Naive thymus-derived CD4-positive, alpha-beta T cell (primary cell): ENCODE results near the gene MARCHF7. TPM values are rescaled to one million over a fixed set of nuclear protein-coding genes. Genes with fewer than 3 reads are reported as not detected.

Source experiments
- ATAC-seq: fragments of 150-1000 bp; cut with Tn5 transposase; 2 replicates; pipeline ENCODE4 v1.10.0; 2021; ENCODE audit warnings: mild to moderate bottlenecking, moderate library complexity
- CTCF ChIA-PET: fragments of 350-600 bp; sonication (Branson Sonifier 250); formaldehyde crosslinking; loops from one replicate; lab custom pipeline; 2021; ENCODE audit warnings: antibody characterized with exemption; lab: Charles Lee
- POLR2A ChIA-PET: fragments of 350-600 bp; sonication (Branson Sonifier 250); formaldehyde crosslinking; loops from one replicate; lab custom pipeline; 2021; ENCODE audit warnings: antibody characterized with exemption, inconsistent platforms; lab: Charles Lee
- DNase-seq, 9 donors: peaks; one replicate each; pipeline versions ENCODE4 v3.0.0 to v3.0.0-alpha.2; 2020 to 2022; ENCODE audit warnings: mixed read lengths in 1 of 9
- H3K27ac ChIP-seq: one replicate; pipeline ENCODE4 v1.7.0; 2013; ENCODE audit warnings: mild to moderate bottlenecking, low read depth, low read length, moderate library complexity
- H3K27me3 ChIP-seq, 2 donors: one replicate each; pipeline ENCODE4 v1.7.0; 2013; ENCODE audit warnings: low read length in 2 of 2, mild to moderate bottlenecking in 2 of 2, moderate library complexity in 2 of 2; ENCODE audit not compliant: control insufficient read depth in 2 of 2, insufficient read depth in 2 of 2
- H3K36me3 ChIP-seq, 3 experiments: 1 replicate in 2 of 3; 2 replicates in 1 of 3; pipeline ENCODE4 v1.7.0; 2013; ENCODE audit warnings: low read length in 3 of 3, mild to moderate bottlenecking in 3 of 3, moderate library complexity in 1 of 3; ENCODE audit not compliant: insufficient read depth in 3 of 3, control insufficient read depth in 2 of 3
- H3K4me1 ChIP-seq, 2 donors: one replicate each; pipeline ENCODE4 v1.7.0; 2013; ENCODE audit warnings: low read length in 2 of 2, mild to moderate bottlenecking in 2 of 2, moderate library complexity in 1 of 2; ENCODE audit not compliant: control insufficient read depth in 2 of 2, insufficient read depth in 2 of 2
- H3K4me3 ChIP-seq: 2 replicates; pipeline ENCODE4 v1.7.0; 2013; ENCODE audit warnings: mild to moderate bottlenecking, low read length
- H3K9me3 ChIP-seq, 3 experiments: 1 replicate in 2 of 3; 2 replicates in 1 of 3; pipeline ENCODE4 v1.7.0; 2013; ENCODE audit warnings: low read length in 3 of 3; ENCODE audit not compliant: control insufficient read depth in 2 of 3
- H3K27ac Mint-ChIP-seq, 9 donors: one replicate each; pipeline ENCODE4 v1.8.0; 2020 to 2022; ENCODE audit warnings: mixed read lengths in 9 of 9, mild to moderate bottlenecking in 8 of 9, moderate library complexity in 5 of 9, inconsistent platforms in 2 of 9
- H3K27me3 Mint-ChIP-seq, 5 donors: one replicate each; pipeline ENCODE4 v1.8.0; 2021 to 2022; ENCODE audit warnings: mixed read lengths in 5 of 5, mild to moderate bottlenecking in 1 of 5
- H3K36me3 Mint-ChIP-seq, 5 donors: one replicate each; pipeline ENCODE4 v1.8.0; 2020 to 2022; ENCODE audit warnings: mixed read lengths in 5 of 5, mild to moderate bottlenecking in 3 of 5, inconsistent platforms in 1 of 5
- H3K4me1 Mint-ChIP-seq, 7 donors: one replicate each; pipeline ENCODE4 v1.8.0; 2020 to 2022; ENCODE audit warnings: mixed read lengths in 7 of 7, mild to moderate bottlenecking in 3 of 7, inconsistent platforms in 1 of 7
- H3K4me3 Mint-ChIP-seq, 10 donors: one replicate each; pipeline ENCODE4 v1.8.0; 2020 to 2022; ENCODE audit warnings: mild to moderate bottlenecking in 10 of 10, mixed read lengths in 10 of 10, moderate library complexity in 6 of 10, inconsistent platforms in 2 of 10
- H3K9me3 Mint-ChIP-seq, 11 donors: one replicate each; pipeline ENCODE4 v1.8.0; 2020 to 2022; ENCODE audit warnings: mixed read lengths in 11 of 11, mild to moderate bottlenecking in 4 of 11, inconsistent platforms in 1 of 11, moderate library complexity in 1 of 11
- intact Hi-C, 2 donors: fragments of 100-400 bp; cut with micrococcal nuclease; formaldehyde crosslinking; loops; one replicate each; pipeline ENCODE4 v1.15.1; 2023
- polyA plus RNA-seq, 2 donors: library from polyadenylated mRNA; unstranded; fragments of 300-500 nt; fragmentation: Illumina TruSeq; gene quantifications; one replicate each; pipeline ENCODE4 v1.2.3, GENCODE V29; 2021
- total RNA-seq, 6 experiments: library from RNA in 5 of 6; stranded (reverse) in 5 of 6; gene quantifications; 1 replicate in 5 of 6; 2 replicates in 1 of 6; pipeline ENCODE4 v1.2.3 and lab custom pipeline; 2021 to 2026

Gene MARCHF7
- total and polyA plus RNA-seq, 7 experiments from 2014 or later: 64.3 to 210 (median 103) TPM

DNA sequence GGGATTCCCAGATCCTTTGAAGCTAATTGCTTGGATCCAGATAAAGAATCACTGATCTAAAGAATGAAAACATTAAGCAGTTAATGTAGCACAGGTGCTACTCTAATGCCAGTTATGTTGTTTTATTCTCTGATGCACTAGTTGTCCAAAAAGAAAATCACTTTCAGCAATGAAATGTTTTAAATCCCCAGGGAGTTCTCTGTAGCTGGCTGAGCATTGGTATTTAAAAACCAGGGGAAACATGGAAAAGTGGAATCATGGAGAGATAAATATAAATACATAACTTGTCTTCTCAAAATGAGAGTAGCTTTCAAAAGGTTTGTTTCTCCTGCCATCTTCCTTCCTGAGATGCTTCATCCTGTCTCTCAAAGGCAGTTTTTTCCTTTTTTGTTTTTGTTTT, 48.0 kb downstream of the MARCHF7 start:
- ATAC-seq (no peak), DNase-seq (no peak)
- intact Hi-C loops: no loop called here
- no peaks in the 10 kb centered on the region for H3K27me3 Mint-ChIP-seq
- CTCF ChIA-PET: interaction anchor here (0.7 kb wide), 1 partner anchor 468 kb away, joined by 3 read pairs; no protein-coding TSS in a partner anchor
- Histone ChIP-seq H3K27me3 (no peaks in the 10 kb centered on the region), H3K27ac (no peak overlapping the region), H3K9me3 (no peaks in the 10 kb centered on the region), H3K4me1 (no peaks in the 10 kb centered on the region), H3K36me3 (peaks cover 0 to 55% (median 11%) of the 10 kb centered on the region in 3 experiments), H3K4me3 (no peak overlapping the region)
- H3K9me3 Mint-ChIP-seq: no peaks in the 10 kb centered on the region
- peak overlapping the region in 4 of 9 donors; percentile 4 to 60 (median 34) for H3K27ac Mint-ChIP-seq
- peaks cover 0 to 48% (median 23%) of the 10 kb centered on the region in 5 donors for H3K36me3 Mint-ChIP-seq
- H3K4me1 Mint-ChIP-seq: peaks cover 6 to 25% (median 14%) of the 10 kb centered on the region in 7 donors
- H3K4me3 Mint-ChIP-seq: no peak overlapping the region
- POLR2A ChIA-PET: no interaction called here

DNA sequence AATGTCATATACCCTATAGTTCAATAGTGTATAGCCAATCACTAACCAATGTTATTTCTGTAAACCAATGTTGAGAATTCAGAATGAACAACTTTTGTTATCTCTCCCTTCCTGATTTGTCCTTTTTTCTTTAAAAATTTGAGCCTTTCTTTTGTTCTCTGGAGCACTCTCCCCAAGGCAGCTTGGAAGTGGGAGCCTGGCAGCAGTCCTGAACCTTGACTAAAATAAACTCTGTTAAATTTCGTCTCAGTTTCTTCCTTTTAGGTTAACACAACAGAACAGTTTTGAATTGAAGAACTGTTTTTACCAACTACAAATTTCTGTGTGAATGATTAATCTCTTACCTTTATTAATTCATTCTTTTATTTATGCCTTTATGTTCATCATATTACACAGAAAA, 49.8 kb downstream of the MARCHF7 start:
- no peaks in the 10 kb centered on the region for H3K4me1 ChIP-seq
- Mint-ChIP-seq H3K27ac (peak overlapping the region in 4 of 9 donors; percentile 22 to 75 (median 46)), H3K27me3 (no peaks in the 10 kb centered on the region), H3K4me3 (no peak overlapping the region), H3K9me3 (peaks cover 0 to 2% (median 0%) of the 10 kb centered on the region in 11 donors), H3K4me1 (peaks cover 6 to 24% (median 17%) of the 10 kb centered on the region in 7 donors), H3K36me3 (peaks cover 0 to 58% (median 32%) of the 10 kb centered on the region in 5 donors)
- no peaks in the 10 kb centered on the region for H3K9me3 ChIP-seq
- no peak overlapping the region for H3K27ac ChIP-seq
- peaks cover 0 to 59% (median 11%) of the 10 kb centered on the region in 3 experiments for H3K36me3 ChIP-seq
- CTCF ChIA-PET: interaction anchor here (1.3 kb wide), 1 partner anchor 369 kb away, joined by 3 read pairs; no protein-coding TSS in a partner anchor
- DNase-seq: no peak
- intact Hi-C loops: loop anchor here in 1 of 2 donors (2.0 kb wide), 1 partner anchor 15 kb away; no protein-coding TSS in a partner anchor
- H3K4me3 ChIP-seq: no peak overlapping the region
- no peak for ATAC-seq
- no peaks in the 10 kb centered on the region for H3K27me3 ChIP-seq
- POLR2A ChIA-PET: interaction anchor here (1.0 kb wide), 1 partner anchor 49 kb away, joined by 3 read pairs; the partner anchor contains the start of gene MARCHF7

Other genes with a start within 250 kb of the MARCHF7 start
- 10 to 100 TPM in 4 of 5 experiments, 1 to 10 TPM in 1; 9.9 to 57.4 (median 21.6) TPM for gene BAZ2B, start 96.0 kb upstream of the MARCHF7 start, total RNA-seq
- gene BAZ2B, start 96.0 kb upstream of the MARCHF7 start, polyA plus RNA-seq: 10 to 100 TPM; 10.4 to 12.6 TPM
- gene CD302, start 85.7 kb downstream of the MARCHF7 start, total RNA-seq: 10 to 100 TPM in 1 of 5 experiments, 1 to 10 TPM in 3, under 1 TPM in 1; 0.63 to 30.5 (median 1.3) TPM
- gene CD302, start 85.7 kb downstream of the MARCHF7 start, polyA plus RNA-seq: under 1 TPM; 0.35 to 0.47 TPM
- gene LY75, start 192.2 kb downstream of the MARCHF7 start, total RNA-seq: 10 to 100 TPM; 18.6 to 36.5 (median 34.8) TPM
- gene LY75, start 192.2 kb downstream of the MARCHF7 start, polyA plus RNA-seq: 10 to 100 TPM; 47.1 to 59.6 TPM